Measurements from ENCODE around the gene MYEOV. TPM values are rescaled to one million over a fixed set of nuclear protein-coding genes. Genes with fewer than 3 reads are reported as not detected.

MYEOV gene
- total and polyA plus RNA-seq, 4 donors = 0.52 TPM; not detected in 3

DNA sequence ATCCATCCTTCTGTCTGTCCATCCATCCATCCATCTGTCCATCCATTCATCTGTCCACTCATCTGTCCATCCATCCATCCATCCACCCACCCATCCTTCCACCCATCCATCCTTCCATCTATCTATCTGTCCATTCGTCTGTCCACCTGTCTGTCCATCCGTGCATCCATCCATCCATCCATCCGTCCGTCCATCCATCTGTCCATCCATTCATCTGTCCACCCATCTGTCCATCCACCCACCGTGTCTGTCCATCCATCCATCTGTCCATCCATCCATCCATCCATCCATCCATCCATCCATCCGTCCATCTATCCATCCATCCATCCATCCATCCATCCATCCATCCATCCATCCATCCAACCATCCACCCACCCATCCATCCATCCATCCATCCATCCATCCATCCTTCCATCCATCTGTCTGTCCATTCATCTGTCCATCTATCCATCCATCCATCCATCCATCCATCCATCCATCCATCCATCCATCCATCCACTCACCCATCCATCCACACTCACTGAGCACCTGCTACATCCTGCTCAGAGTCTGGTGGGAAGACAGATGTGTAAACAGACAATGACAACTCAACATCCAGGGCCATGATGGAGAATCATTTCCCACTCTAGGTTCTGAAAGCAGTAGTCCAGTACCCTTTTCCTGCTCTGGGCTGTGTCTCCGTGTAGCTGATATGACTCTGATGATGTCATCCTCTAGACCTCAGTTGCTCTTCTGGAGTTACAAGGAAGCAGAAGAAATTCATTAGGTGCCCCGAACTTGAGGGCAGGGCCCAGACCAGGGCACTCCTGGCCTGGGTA, 30.8 kb upstream of the MYEOV start:
- ATAC-seq (ENCODE audit: low FRiP score) (no peak), DNase-seq (no peak)
- H3K27ac ChIP-seq (ENCODE audit: low read depth in 1 of 2, low read length in 2 of 2) = no peak overlapping the region
- 70 to 80% methylated on average over 6 to 8 of the region's 8 CpGs for WGBS, 2 donors
- no peaks in the 10 kb centered on the region for H3K36me3 ChIP-seq (ENCODE audit: control insufficient read depth in 1 of 2, insufficient read depth in 2 of 2, low read length in 1 of 2)
- no peaks in the 10 kb centered on the region for H3K4me1 ChIP-seq (ENCODE audit: control insufficient read depth in 1 of 2, insufficient read depth in 2 of 2, low read length in 2 of 2)
- H3K27me3 ChIP-seq (ENCODE audit: control insufficient read depth in 1 of 2, insufficient read depth in 2 of 2, low read length in 1 of 2) = no peaks in the 10 kb centered on the region
- no peak overlapping the region for H3K4me3 ChIP-seq (ENCODE audit: low read length in 2 of 2)
- H3K9me3 ChIP-seq (ENCODE audit: control insufficient read depth, low read length) = no peaks in the 10 kb centered on the region
- intact Hi-C loops (cut with DNase I) = no loop called here

DNA sequence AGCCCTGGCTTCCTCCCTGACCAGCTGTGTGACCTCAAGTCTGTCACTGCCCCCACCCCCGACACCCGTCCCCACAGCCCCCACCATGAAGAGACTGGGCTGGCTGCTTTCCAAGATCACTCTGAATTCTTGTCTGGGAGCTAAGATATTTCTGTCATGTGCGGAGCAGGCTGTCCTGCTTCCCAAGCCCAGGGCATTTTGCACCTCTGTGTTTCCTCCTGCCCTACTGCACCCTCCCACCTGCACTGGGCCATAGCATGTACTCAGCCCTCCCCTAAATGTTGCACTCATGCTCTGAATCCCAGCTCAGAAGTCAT, 30.3 kb upstream of the MYEOV start:
- Histone ChIP-seq H3K27ac (ENCODE audit: low read depth in 1 of 2, low read length in 2 of 2) (no peak overlapping the region), H3K27me3 (ENCODE audit: control insufficient read depth in 1 of 2, insufficient read depth in 2 of 2, low read length in 1 of 2) (no peaks in the 10 kb centered on the region), H3K9me3 (ENCODE audit: control insufficient read depth, low read length) (no peaks in the 10 kb centered on the region), H3K36me3 (ENCODE audit: control insufficient read depth in 1 of 2, insufficient read depth in 2 of 2, low read length in 1 of 2) (no peaks in the 10 kb centered on the region), H3K4me1 (ENCODE audit: control insufficient read depth in 1 of 2, insufficient read depth in 2 of 2, low read length in 2 of 2) (no peaks in the 10 kb centered on the region), H3K4me3 (ENCODE audit: low read length in 2 of 2) (no peak overlapping the region)
- intact Hi-C loops (cut with DNase I) = no loop called here
- 74 to 82% methylated on average over 3 of the region's 3 CpGs for WGBS, 2 donors
- no peak for DNase-seq
- no peak for ATAC-seq (ENCODE audit: low FRiP score)

DNA sequence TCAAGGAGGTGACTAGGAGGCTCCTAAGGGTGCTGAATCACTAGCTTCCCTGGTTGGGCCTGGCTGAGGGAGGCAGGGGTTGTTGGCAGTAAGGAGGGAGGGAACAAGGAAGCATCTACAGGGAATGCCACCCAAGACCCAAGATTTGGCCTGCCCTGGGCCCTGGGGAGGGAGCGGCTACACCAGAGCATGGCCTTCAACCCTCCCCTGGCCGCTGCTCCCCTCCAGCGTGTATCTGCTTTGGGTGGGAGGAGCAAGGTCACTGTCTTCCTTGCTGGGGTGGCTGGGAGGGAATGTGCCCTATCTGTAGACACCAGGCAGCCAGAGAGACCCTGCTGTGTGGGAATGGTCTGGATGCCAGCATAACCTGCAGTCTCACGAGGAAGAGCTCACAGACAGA, 29.5 kb upstream of the MYEOV start:
- Histone ChIP-seq H3K27me3 (ENCODE audit: control insufficient read depth in 1 of 2, insufficient read depth in 2 of 2, low read length in 1 of 2) (no peaks in the 10 kb centered on the region), H3K4me3 (ENCODE audit: low read length in 2 of 2) (no peak overlapping the region), H3K9me3 (ENCODE audit: control insufficient read depth, low read length) (no peaks in the 10 kb centered on the region), H3K27ac (ENCODE audit: low read depth in 1 of 2, low read length in 2 of 2) (no peak overlapping the region), H3K4me1 (ENCODE audit: control insufficient read depth in 1 of 2, insufficient read depth in 2 of 2, low read length in 2 of 2) (no peaks in the 10 kb centered on the region), H3K36me3 (ENCODE audit: control insufficient read depth in 1 of 2, insufficient read depth in 2 of 2, low read length in 1 of 2) (no peaks in the 10 kb centered on the region)
- DNase-seq (no peak), ATAC-seq (ENCODE audit: low FRiP score) (no peak)
- 96 to 99% methylated on average over 4 of the region's 4 CpGs for WGBS, 2 donors
- intact Hi-C loops (cut with DNase I) = no loop called here

DNA sequence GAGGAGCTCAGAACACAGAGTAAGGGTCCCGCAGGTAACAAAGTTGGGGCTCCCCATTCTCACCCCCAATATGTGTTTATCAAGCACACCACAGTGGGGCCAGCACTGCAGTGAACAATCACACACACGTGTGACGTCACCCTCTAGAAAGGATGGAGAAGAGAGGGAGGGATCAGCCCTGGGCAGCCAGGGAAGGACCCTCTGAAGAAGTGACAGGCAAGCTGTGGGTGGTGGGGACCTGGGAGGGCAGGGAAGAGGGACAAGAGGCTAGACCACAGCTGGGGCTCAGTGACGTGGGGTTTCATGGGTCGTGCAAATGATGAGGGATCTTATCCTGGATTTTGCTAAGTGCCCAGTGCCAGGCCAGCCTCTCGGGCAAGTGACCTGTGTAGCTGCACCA, 28.7 kb upstream of the MYEOV start:
- Histone ChIP-seq H3K4me3 (ENCODE audit: low read length in 2 of 2) (no peak overlapping the region), H3K9me3 (ENCODE audit: control insufficient read depth, low read length) (no peaks in the 10 kb centered on the region), H3K27ac (ENCODE audit: low read depth in 1 of 2, low read length in 2 of 2) (no peak overlapping the region), H3K4me1 (ENCODE audit: control insufficient read depth in 1 of 2, insufficient read depth in 2 of 2, low read length in 2 of 2) (no peaks in the 10 kb centered on the region), H3K36me3 (ENCODE audit: control insufficient read depth in 1 of 2, insufficient read depth in 2 of 2, low read length in 1 of 2) (no peaks in the 10 kb centered on the region), H3K27me3 (ENCODE audit: control insufficient read depth in 1 of 2, insufficient read depth in 2 of 2, low read length in 1 of 2) (no peaks in the 10 kb centered on the region)
- intact Hi-C loops (cut with DNase I) = no loop called here
- no peak for ATAC-seq (ENCODE audit: low FRiP score)
- no peak for DNase-seq
- WGBS, 2 donors = 90 to 94% methylated on average over 6 of the region's 6 CpGs

DNA sequence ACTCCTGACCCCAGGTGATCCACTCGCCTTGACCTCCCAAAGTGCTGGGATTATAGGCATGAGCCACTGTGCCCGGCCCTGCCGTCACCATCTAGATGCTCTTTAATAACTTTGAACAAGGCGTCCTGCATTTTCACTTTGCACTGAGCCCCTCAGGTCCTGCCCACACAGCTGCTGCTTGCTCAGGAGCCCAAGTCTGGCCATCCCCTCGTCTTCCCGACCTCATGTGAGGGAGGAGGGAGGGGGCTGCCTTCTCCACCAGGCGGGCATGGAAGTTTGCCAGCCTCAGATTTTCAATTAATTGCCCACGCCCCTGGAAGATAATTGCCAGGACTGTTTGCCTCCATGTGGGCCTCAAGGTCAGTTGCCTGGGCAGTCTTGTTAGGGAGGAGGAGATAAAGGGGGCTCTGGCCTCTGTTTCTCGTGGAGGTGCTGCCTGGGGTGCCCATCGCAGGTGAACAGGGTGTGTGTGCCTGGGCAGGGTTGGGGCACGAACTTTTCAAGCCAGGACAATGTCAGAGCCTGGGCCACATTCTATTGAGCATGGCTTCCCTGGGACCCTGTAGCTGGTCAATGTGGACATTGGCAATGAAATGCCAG, 27.9 kb upstream of the MYEOV start:
- Histone ChIP-seq H3K9me3 (ENCODE audit: control insufficient read depth, low read length) (no peaks in the 10 kb centered on the region), H3K36me3 (ENCODE audit: control insufficient read depth in 1 of 2, insufficient read depth in 2 of 2, low read length in 1 of 2) (no peaks in the 10 kb centered on the region), H3K27ac (ENCODE audit: low read depth in 1 of 2, low read length in 2 of 2) (no peak overlapping the region), H3K4me3 (ENCODE audit: low read length in 2 of 2) (no peak overlapping the region), H3K27me3 (ENCODE audit: control insufficient read depth in 1 of 2, insufficient read depth in 2 of 2, low read length in 1 of 2) (no peaks in the 10 kb centered on the region), H3K4me1 (ENCODE audit: control insufficient read depth in 1 of 2, insufficient read depth in 2 of 2, low read length in 2 of 2) (no peaks in the 10 kb centered on the region)
- no peak for ATAC-seq (ENCODE audit: low FRiP score)
- intact Hi-C loops (cut with DNase I) = no loop called here
- 93 to 94% methylated on average over 11 of the region's 11 CpGs for WGBS, 2 donors
- no peak for DNase-seq

DNA sequence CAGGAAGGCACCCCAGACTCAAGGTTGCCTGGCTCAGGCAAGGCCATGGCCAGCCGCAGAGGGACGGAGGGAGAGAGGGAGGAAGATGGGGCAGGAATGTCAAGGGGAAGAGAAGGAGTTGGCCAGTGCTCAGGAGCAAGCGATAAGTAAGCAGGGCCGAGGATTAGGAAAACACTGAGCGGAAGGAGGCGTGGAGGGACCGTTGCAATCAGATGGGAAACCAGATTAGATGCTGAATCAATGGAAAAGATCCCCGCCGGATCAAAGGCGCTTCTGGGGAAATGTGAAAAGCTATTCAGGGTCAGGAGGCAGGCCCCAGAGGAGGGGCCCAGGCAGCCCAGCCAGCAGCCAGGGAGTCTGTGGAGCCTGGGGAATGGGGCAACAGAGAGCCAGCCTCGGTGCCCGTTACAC, 26.6 kb upstream of the MYEOV start:
- Histone ChIP-seq H3K4me3 (ENCODE audit: low read length in 2 of 2) (no peak overlapping the region), H3K27me3 (ENCODE audit: control insufficient read depth in 1 of 2, insufficient read depth in 2 of 2, low read length in 1 of 2) (no peaks in the 10 kb centered on the region), H3K36me3 (ENCODE audit: control insufficient read depth in 1 of 2, insufficient read depth in 2 of 2, low read length in 1 of 2) (no peaks in the 10 kb centered on the region), H3K4me1 (ENCODE audit: control insufficient read depth in 1 of 2, insufficient read depth in 2 of 2, low read length in 2 of 2) (no peaks in the 10 kb centered on the region), H3K9me3 (ENCODE audit: control insufficient read depth, low read length) (no peaks in the 10 kb centered on the region), H3K27ac (ENCODE audit: low read depth in 1 of 2, low read length in 2 of 2) (no peak overlapping the region)
- 83 to 87% methylated on average over 12 of the region's 12 CpGs for WGBS, 2 donors
- intact Hi-C loops (cut with DNase I) = no loop called here
- DNase-seq (no peak), ATAC-seq (ENCODE audit: low FRiP score) (no peak)

DNA sequence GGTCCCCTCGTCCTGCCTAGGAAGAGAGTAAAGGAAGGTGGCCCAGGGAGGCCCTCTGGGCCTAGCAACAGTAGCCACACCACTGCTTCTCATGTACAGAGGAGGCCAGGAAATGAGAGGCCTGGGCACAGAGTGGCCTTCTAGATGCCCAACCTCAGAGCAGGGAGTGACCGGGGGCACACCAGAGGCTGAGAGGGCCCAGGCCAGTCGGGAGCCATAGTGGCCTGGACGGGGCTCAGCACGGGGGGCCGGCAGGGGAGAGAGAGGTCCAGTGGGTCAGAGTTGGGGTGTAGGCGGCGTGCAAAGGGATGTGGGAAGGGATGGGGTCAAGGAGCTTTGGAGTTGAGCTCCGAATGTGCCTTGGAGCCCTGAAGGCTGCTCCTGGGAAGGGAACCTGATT, 25.0 kb upstream of the MYEOV start:
- no peaks in the 10 kb centered on the region for H3K9me3 ChIP-seq (ENCODE audit: control insufficient read depth, low read length)
- no peak for DNase-seq
- H3K4me3 ChIP-seq (ENCODE audit: low read length in 2 of 2) = no peak overlapping the region
- H3K36me3 ChIP-seq (ENCODE audit: control insufficient read depth in 1 of 2, insufficient read depth in 2 of 2, low read length in 1 of 2) = no peaks in the 10 kb centered on the region
- no peaks in the 10 kb centered on the region for H3K27me3 ChIP-seq (ENCODE audit: control insufficient read depth in 1 of 2, insufficient read depth in 2 of 2, low read length in 1 of 2)
- ATAC-seq (ENCODE audit: low FRiP score) = no peak
- intact Hi-C loops (cut with DNase I) = no loop called here
- H3K4me1 ChIP-seq (ENCODE audit: control insufficient read depth in 1 of 2, insufficient read depth in 2 of 2, low read length in 2 of 2) = no peaks in the 10 kb centered on the region
- WGBS, 2 donors = 93 to 95% methylated on average over 9 of the region's 9 CpGs
- H3K27ac ChIP-seq (ENCODE audit: low read depth in 1 of 2, low read length in 2 of 2) = no peak overlapping the region

DNA sequence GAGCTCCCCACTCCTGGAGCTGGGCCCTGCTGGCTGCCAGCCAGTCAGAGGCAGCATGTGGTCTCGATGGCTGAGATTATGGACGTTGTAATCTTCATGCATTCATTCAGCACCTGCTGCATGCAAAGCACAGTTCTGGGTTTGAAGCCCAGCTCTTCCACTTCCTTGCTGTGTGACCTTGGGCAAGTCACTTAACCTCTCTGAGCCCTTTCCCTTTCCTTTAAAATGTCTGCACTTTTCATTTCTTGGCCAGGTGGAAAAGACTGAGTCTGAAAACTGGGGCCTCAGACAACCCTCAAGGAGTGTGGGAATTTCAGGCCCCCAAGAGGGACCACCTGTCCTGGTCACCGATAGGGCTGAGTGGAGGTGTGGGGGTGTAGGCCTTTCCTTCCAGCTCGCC, 24.6 kb upstream of the MYEOV start:
- intact Hi-C loops (cut with DNase I) = no loop called here
- 76 to 84% methylated on average over 4 of the region's 4 CpGs for WGBS, 2 donors
- Histone ChIP-seq H3K4me1 (ENCODE audit: control insufficient read depth in 1 of 2, insufficient read depth in 2 of 2, low read length in 2 of 2) (no peaks in the 10 kb centered on the region), H3K27ac (ENCODE audit: low read depth in 1 of 2, low read length in 2 of 2) (no peak overlapping the region), H3K9me3 (ENCODE audit: control insufficient read depth, low read length) (no peaks in the 10 kb centered on the region), H3K4me3 (ENCODE audit: low read length in 2 of 2) (no peak overlapping the region), H3K27me3 (ENCODE audit: control insufficient read depth in 1 of 2, insufficient read depth in 2 of 2, low read length in 1 of 2) (no peaks in the 10 kb centered on the region), H3K36me3 (ENCODE audit: control insufficient read depth in 1 of 2, insufficient read depth in 2 of 2, low read length in 1 of 2) (no peaks in the 10 kb centered on the region)
- DNase-seq = no peak
- no peak for ATAC-seq (ENCODE audit: low FRiP score)

DNA sequence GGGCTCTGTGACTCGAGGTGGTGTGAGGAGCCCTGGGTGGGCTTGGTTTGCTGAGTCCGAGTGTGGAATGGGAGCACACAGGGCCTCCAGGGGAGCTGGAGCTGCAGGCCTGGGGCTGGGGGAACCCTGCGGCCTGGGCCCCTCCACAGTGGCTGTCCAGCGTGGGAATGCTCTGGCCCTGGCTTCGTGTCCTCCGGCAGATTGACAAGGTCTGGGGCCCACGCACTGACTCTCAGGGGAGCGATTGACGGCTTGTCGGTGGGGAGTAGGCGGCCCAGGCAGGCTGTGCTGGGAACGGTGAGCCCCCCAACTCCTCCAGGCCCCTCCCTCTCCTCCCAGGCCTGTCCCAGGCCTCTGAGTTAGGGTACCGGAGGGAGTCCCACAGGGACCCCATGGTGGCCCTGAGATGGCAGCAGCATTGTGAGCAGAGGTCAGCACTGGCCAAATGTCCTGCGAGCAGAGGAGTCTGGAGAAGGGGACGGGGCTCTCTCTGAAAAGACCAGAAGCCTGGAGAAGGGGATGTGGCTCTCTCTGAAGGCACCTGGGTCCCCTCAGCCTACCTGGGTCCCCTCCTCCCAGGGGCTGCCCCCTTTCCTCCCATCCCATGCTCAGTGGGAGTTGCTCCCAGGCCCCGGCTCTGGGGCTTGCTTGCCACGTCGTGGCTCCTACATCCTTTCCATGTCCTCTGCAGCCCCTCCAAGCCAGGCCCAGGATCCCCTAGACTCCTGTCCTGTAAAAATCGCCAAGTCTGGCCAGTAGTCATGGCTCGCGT, 23.8 kb upstream of the MYEOV start:
- Histone ChIP-seq H3K36me3 (ENCODE audit: control insufficient read depth in 1 of 2, insufficient read depth in 2 of 2, low read length in 1 of 2) (no peaks in the 10 kb centered on the region), H3K27ac (ENCODE audit: low read depth in 1 of 2, low read length in 2 of 2) (no peak overlapping the region), H3K27me3 (ENCODE audit: control insufficient read depth in 1 of 2, insufficient read depth in 2 of 2, low read length in 1 of 2) (no peaks in the 10 kb centered on the region), H3K4me1 (ENCODE audit: control insufficient read depth in 1 of 2, insufficient read depth in 2 of 2, low read length in 2 of 2) (no peaks in the 10 kb centered on the region), H3K4me3 (ENCODE audit: low read length in 2 of 2) (no peak overlapping the region), H3K9me3 (ENCODE audit: control insufficient read depth, low read length) (no peaks in the 10 kb centered on the region)
- intact Hi-C loops (cut with DNase I) = no loop called here
- DNase-seq (no peak), ATAC-seq (ENCODE audit: low FRiP score) (no peak)
- 91 to 93% methylated on average over 19 to 21 of the region's 21 CpGs for WGBS, 2 donors
